ENCODE data around the gene PAN2.
"Not testable (repeated sequence)": the region's sequence is repeated elsewhere in the genome, so short reads cannot be mapped to it uniquely, and the experiment has no call there.

Gene PAN2

GRCh38 chr12:56326126-56326525, 7.7 kb downstream of the PAN2 start:
- Histone ChIP-seq H3K27me3 (ENCODE audit: insufficient read depth, poor library complexity, severe bottlenecking) (no peaks in the 10 kb centered on the region), H3K4me3 (replicated peaks; ENCODE audit: insufficient read depth, low read length) (no peak overlapping the region), H3K27ac (replicated peaks) (no peak overlapping the region)
- TF ChIP-seq GABPA (IDR thresholded peaks at IDR 0.05; ENCODE audit: low read depth) (no peak), SPI1 (IDR thresholded peaks at IDR 0.05; ENCODE audit: borderline replicate concordance, low read depth) (no peak), REST (IDR thresholded peaks at IDR 0.05; ENCODE audit: insufficient replicate concordance, low read depth) (no peak), CTCF (IDR thresholded peaks at IDR 0.05; ENCODE audit: insufficient read depth, low read length) (no peak), POLR2AphosphoS5 (IDR thresholded peaks at IDR 0.05; ENCODE audit: low read depth) (no peak)
- no peak for DNase-seq (ENCODE audit: low read depth in 1 of 2, low spot score in 1 of 2)

- no peaks in the 10 kb centered on the region for H3K27me3 ChIP-seq (ENCODE audit: insufficient read depth, poor library complexity, severe bottlenecking)
- H3K27ac ChIP-seq (replicated peaks), result no peak overlapping the region
- DNase-seq (ENCODE audit: low read depth in 1 of 2, low spot score in 1 of 2), result no peak
- H3K4me3 ChIP-seq (replicated peaks; ENCODE audit: insufficient read depth, low read length), result no peak overlapping the region
- TF ChIP-seq POLR2AphosphoS5 (IDR thresholded peaks at IDR 0.05; ENCODE audit: low read depth) (no peak), CTCF (IDR thresholded peaks at IDR 0.05; ENCODE audit: insufficient read depth, low read length) (no peak)
Observed at GRCh38 chr12:56324206-56324605, 9.6 kb downstream of the PAN2 start.

GRCh38 chr12:56321610-56322009, 12.2 kb downstream of the PAN2 start:
- H3K4me3 ChIP-seq (replicated peaks; ENCODE audit: insufficient read depth, low read length); H3K27ac ChIP-seq (replicated peaks); H3K27me3 ChIP-seq (ENCODE audit: insufficient read depth, poor library complexity, severe bottlenecking); DNase-seq (ENCODE audit: low read depth in 1 of 2, low spot score in 1 of 2): not testable (repeated sequence)

GRCh38 chr12:56321027-56321426, 12.8 kb downstream of the PAN2 start:
- TF ChIP-seq POLR2AphosphoS5 (IDR thresholded peaks at IDR 0.05; ENCODE audit: low read depth) (no peak), GABPA (IDR thresholded peaks at IDR 0.05; ENCODE audit: low read depth) (no peak), SPI1 (IDR thresholded peaks at IDR 0.05; ENCODE audit: borderline replicate concordance, low read depth) (no peak), CTCF (IDR thresholded peaks at IDR 0.05; ENCODE audit: insufficient read depth, low read length) (no peak), REST (IDR thresholded peaks at IDR 0.05; ENCODE audit: insufficient replicate concordance, low read depth) (no peak)
- DNase-seq (ENCODE audit: low read depth in 1 of 2, low spot score in 1 of 2), result no peak
- no peaks in the 10 kb centered on the region for H3K27me3 ChIP-seq (ENCODE audit: insufficient read depth, poor library complexity, severe bottlenecking)
- H3K4me3 ChIP-seq (replicated peaks; ENCODE audit: insufficient read depth, low read length), result no peak overlapping the region
- no peak overlapping the region for H3K27ac ChIP-seq (replicated peaks)
